ENCODE results near the gene TNC. TPM values are rescaled to one million over a fixed set of nuclear protein-coding genes. Genes with fewer than 3 reads are reported as not detected.

The TNC gene
- total RNA-seq, 1 donor from 2014 or later, result not detected

- CTCF ChIA-PET, result no interaction called here
- Mint-ChIP-seq H3K9me3 (peaks cover 2% of the 10 kb centered on the region), H3K36me3 (ENCODE audit: low read depth) (no peaks in the 10 kb centered on the region), H3K27ac (no peak overlapping the region), H3K27me3 (peaks cover 9% of the 10 kb centered on the region), H3K4me1 (no peaks in the 10 kb centered on the region), H3K4me3 (no peak overlapping the region)
- ATAC-seq (ENCODE audit: low read depth), result no peak
- no peak for TF ChIP-seq CTCF (IDR thresholded peaks at IDR 0.05)
- intact Hi-C loops (cut with micrococcal nuclease), result no loop called here
- POLR2A ChIA-PET, result no interaction called here
- DNase-seq, result no peak
Observed at GRCh38 chr9:115090486-115090885, 27.5 kb downstream of the TNC start.

GRCh38 chr9:115088860-115089259 is 29.1 kb downstream of the TNC start:
- no peak for ATAC-seq (ENCODE audit: low read depth)
- intact Hi-C loops (cut with micrococcal nuclease), result no loop called here
- no peak for DNase-seq
- no peaks in the 10 kb centered on the region for H3K36me3 Mint-ChIP-seq (ENCODE audit: low read depth)
- no peak for TF ChIP-seq CTCF (IDR thresholded peaks at IDR 0.05)
- no peaks in the 10 kb centered on the region for H3K4me1 Mint-ChIP-seq
- no peak overlapping the region for H3K27ac Mint-ChIP-seq
- ChIA-PET POLR2A (no interaction called here), CTCF (interaction anchor here (0.7 kb wide), 1 partner anchor 244 kb away, joined by 3 read pairs; no protein-coding TSS in a partner anchor)
- no peak overlapping the region for H3K4me3 Mint-ChIP-seq
- H3K9me3 Mint-ChIP-seq, result no peaks in the 10 kb centered on the region
- H3K27me3 Mint-ChIP-seq, result peaks cover 9% of the 10 kb centered on the region

- CTCF ChIA-PET, result no interaction called here
- Mint-ChIP-seq H3K9me3 (no peaks in the 10 kb centered on the region), H3K4me3 (no peak overlapping the region), H3K27me3 (peaks cover 5% of the 10 kb centered on the region), H3K27ac (no peak overlapping the region), H3K4me1 (no peaks in the 10 kb centered on the region), H3K36me3 (ENCODE audit: low read depth) (no peaks in the 10 kb centered on the region)
- ATAC-seq (ENCODE audit: low read depth), result no peak
- no peak for DNase-seq
- TF ChIP-seq CTCF (IDR thresholded peaks at IDR 0.05), result no peak
- POLR2A ChIA-PET, result no interaction called here
- intact Hi-C loops (cut with micrococcal nuclease), result no loop called here
Observed at GRCh38 chr9:115086886-115087285, 31.1 kb downstream of the TNC start.

- TF ChIP-seq CTCF (IDR thresholded peaks at IDR 0.05), result no peak
- ChIA-PET POLR2A (no interaction called here), CTCF (no interaction called here)
- H3K4me1 Mint-ChIP-seq, result no peaks in the 10 kb centered on the region
- no peaks in the 10 kb centered on the region for H3K9me3 Mint-ChIP-seq
- H3K4me3 Mint-ChIP-seq, result no peak overlapping the region
- ATAC-seq (ENCODE audit: low read depth) (no peak), DNase-seq (no peak)
- no peaks in the 10 kb centered on the region for H3K36me3 Mint-ChIP-seq (ENCODE audit: low read depth)
- intact Hi-C loops (cut with micrococcal nuclease), result no loop called here
- no peak overlapping the region for H3K27ac Mint-ChIP-seq
- peaks cover 5% of the 10 kb centered on the region for H3K27me3 Mint-ChIP-seq
Observed at GRCh38 chr9:115086461-115086860, 31.5 kb downstream of the TNC start.

GRCh38 chr9:115085773-115086377 is 32.1 kb downstream of the TNC start:
- no peak overlapping the region for H3K27ac Mint-ChIP-seq
- TF ChIP-seq CTCF (IDR thresholded peaks at IDR 0.05), result no peak
- ChIA-PET POLR2A (no interaction called here), CTCF (no interaction called here)
- H3K4me3 Mint-ChIP-seq, result no peak overlapping the region
- H3K4me1 Mint-ChIP-seq, result no peaks in the 10 kb centered on the region
- ATAC-seq (ENCODE audit: low read depth), result no peak
- no peak for DNase-seq
- H3K36me3 Mint-ChIP-seq (ENCODE audit: low read depth), result no peaks in the 10 kb centered on the region
- intact Hi-C loops (cut with micrococcal nuclease), result no loop called here
- H3K9me3 Mint-ChIP-seq, result no peaks in the 10 kb centered on the region
- peaks cover 5% of the 10 kb centered on the region for H3K27me3 Mint-ChIP-seq
